ENCODE results near the gene ARAP1. TPM values are rescaled to one million over a fixed set of nuclear protein-coding genes. Genes with fewer than 3 reads are reported as not detected.

The ARAP1 gene
- total RNA-seq, 1 donor, result 74.3 TPM

- no peaks in the 10 kb centered on the region for H3K9me3 ChIP-seq (ENCODE audit: low read depth, low read length)
- H3K27me3 ChIP-seq (ENCODE audit: insufficient read depth, low read length), result peaks cover 7% of the 10 kb centered on the region
- H3K4me3 ChIP-seq (ENCODE audit: low read length), result no peak overlapping the region
- H3K4me1 ChIP-seq (ENCODE audit: insufficient read depth, low read length), result peaks cover 43% of the 10 kb centered on the region
Measured at GRCh38 chr11:72783144-72783905, 31.1 kb upstream of the ARAP1 start.

GRCh38 chr11:72782081-72782920 lies 30.1 kb upstream of the ARAP1 start:
- Histone ChIP-seq H3K27me3 (ENCODE audit: insufficient read depth, low read length) (peaks cover 7% of the 10 kb centered on the region), H3K9me3 (ENCODE audit: low read depth, low read length) (no peaks in the 10 kb centered on the region), H3K4me3 (ENCODE audit: low read length) (no peak overlapping the region), H3K4me1 (ENCODE audit: insufficient read depth, low read length) (peaks cover 34% of the 10 kb centered on the region)

- H3K9me3 ChIP-seq (ENCODE audit: low read depth, low read length), result no peaks in the 10 kb centered on the region
- H3K4me1 ChIP-seq (ENCODE audit: insufficient read depth, low read length), result peaks cover 34% of the 10 kb centered on the region
- peaks cover 7% of the 10 kb centered on the region for H3K27me3 ChIP-seq (ENCODE audit: insufficient read depth, low read length)
- peak overlapping the region; percentile 33 for H3K4me3 ChIP-seq (ENCODE audit: low read length)
Measured at GRCh38 chr11:72781313-72782080, 29.3 kb upstream of the ARAP1 start.

GRCh38 chr11:72781063-72781312 lies 28.8 kb upstream of the ARAP1 start:
- H3K4me3 ChIP-seq (ENCODE audit: low read length), result peak overlapping the region; percentile 33
- H3K9me3 ChIP-seq (ENCODE audit: low read depth, low read length), result no peaks in the 10 kb centered on the region
- peaks cover 37% of the 10 kb centered on the region for H3K4me1 ChIP-seq (ENCODE audit: insufficient read depth, low read length)
- peaks cover 7% of the 10 kb centered on the region for H3K27me3 ChIP-seq (ENCODE audit: insufficient read depth, low read length)

- Histone ChIP-seq H3K4me1 (ENCODE audit: insufficient read depth, low read length) (peaks cover 37% of the 10 kb centered on the region), H3K4me3 (ENCODE audit: low read length) (peak overlapping the region; percentile 33), H3K9me3 (ENCODE audit: low read depth, low read length) (no peaks in the 10 kb centered on the region), H3K27me3 (ENCODE audit: insufficient read depth, low read length) (peaks cover 7% of the 10 kb centered on the region)
Measured at GRCh38 chr11:72780296-72781062, 28.3 kb upstream of the ARAP1 start.

GRCh38 chr11:72779495-72780128 lies 27.4 kb upstream of the ARAP1 start:
- Histone ChIP-seq H3K27me3 (ENCODE audit: insufficient read depth, low read length) (peaks cover 7% of the 10 kb centered on the region), H3K4me3 (ENCODE audit: low read length) (no peak overlapping the region), H3K4me1 (ENCODE audit: insufficient read depth, low read length) (peaks cover 37% of the 10 kb centered on the region), H3K9me3 (ENCODE audit: low read depth, low read length) (no peaks in the 10 kb centered on the region)

GRCh38 chr11:72778535-72779494 lies 26.6 kb upstream of the ARAP1 start:
- no peaks in the 10 kb centered on the region for H3K9me3 ChIP-seq (ENCODE audit: low read depth, low read length)
- H3K4me1 ChIP-seq (ENCODE audit: insufficient read depth, low read length), result peaks cover 37% of the 10 kb centered on the region
- peaks cover 7% of the 10 kb centered on the region for H3K27me3 ChIP-seq (ENCODE audit: insufficient read depth, low read length)
- H3K4me3 ChIP-seq (ENCODE audit: low read length), result no peak overlapping the region

- peaks cover 37% of the 10 kb centered on the region for H3K4me1 ChIP-seq (ENCODE audit: insufficient read depth, low read length)
Measured at GRCh38 chr11:72777755-72778278, 25.6 kb upstream of the ARAP1 start.

GRCh38 chr11:72776844-72777754 lies 24.9 kb upstream of the ARAP1 start:
- H3K4me3 ChIP-seq (ENCODE audit: low read length), result no peak overlapping the region
- H3K27me3 ChIP-seq (ENCODE audit: insufficient read depth, low read length), result peaks cover 7% of the 10 kb centered on the region

More at GRCh38 chr11:72777755-72778278, 25.6 kb upstream of the ARAP1 start:
- H3K27me3 ChIP-seq (ENCODE audit: insufficient read depth, low read length), result peaks cover 7% of the 10 kb centered on the region
- no peak overlapping the region for H3K4me3 ChIP-seq (ENCODE audit: low read length)
- no peaks in the 10 kb centered on the region for H3K9me3 ChIP-seq (ENCODE audit: low read depth, low read length)

GRCh38 chr11:72776117-72776843 lies 24.1 kb upstream of the ARAP1 start:
- H3K4me1 ChIP-seq (ENCODE audit: insufficient read depth, low read length), result peaks cover 29% of the 10 kb centered on the region
- peaks cover 7% of the 10 kb centered on the region for H3K27me3 ChIP-seq (ENCODE audit: insufficient read depth, low read length)
- no peak overlapping the region for H3K4me3 ChIP-seq (ENCODE audit: low read length)
- no peaks in the 10 kb centered on the region for H3K9me3 ChIP-seq (ENCODE audit: low read depth, low read length)

More at GRCh38 chr11:72776844-72777754, 24.9 kb upstream of the ARAP1 start:
- Histone ChIP-seq H3K4me1 (ENCODE audit: insufficient read depth, low read length) (peaks cover 33% of the 10 kb centered on the region), H3K9me3 (ENCODE audit: low read depth, low read length) (no peaks in the 10 kb centered on the region)

- Histone ChIP-seq H3K27me3 (ENCODE audit: insufficient read depth, low read length) (peaks cover 2% of the 10 kb centered on the region), H3K9me3 (ENCODE audit: low read depth, low read length) (no peaks in the 10 kb centered on the region), H3K4me3 (ENCODE audit: low read length) (no peak overlapping the region), H3K4me1 (ENCODE audit: insufficient read depth, low read length) (peaks cover 22% of the 10 kb centered on the region)
Measured at GRCh38 chr11:72775288-72776110, 23.3 kb upstream of the ARAP1 start.

Data from mononuclear cell (primary cell).